ENCODE results near the gene PFKFB3.

The PFKFB3 gene

DNA sequence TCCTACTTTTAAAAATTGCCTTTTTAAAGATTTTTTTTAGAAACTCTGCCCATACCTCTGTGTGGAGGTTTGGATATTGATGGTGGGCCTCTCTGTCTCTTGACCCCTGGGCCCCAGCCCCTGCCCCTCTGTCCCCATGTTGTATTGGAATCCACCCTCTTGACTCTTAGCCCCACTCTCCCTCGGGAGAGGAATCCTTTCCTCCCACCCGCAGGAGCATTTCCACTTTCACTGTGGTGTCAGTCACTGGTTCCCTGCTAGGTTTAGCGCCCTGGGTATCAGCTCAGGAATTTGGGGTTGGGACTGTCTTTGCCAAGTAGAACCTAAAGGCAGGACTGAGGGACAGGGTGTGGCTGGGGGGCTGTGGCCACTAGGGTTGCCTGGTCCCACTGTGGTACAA lies 10.1 kb downstream of the PFKFB3 start:
- Histone ChIP-seq H3K36me3 (ENCODE audit: insufficient read depth, low read length) (peaks cover 68% of the 10 kb centered on the region), H3F3A (ENCODE audit: insufficient read depth, low read length) (no peaks in the 10 kb centered on the region), H3K9ac (ENCODE audit: low read length) (no peak overlapping the region), H3K9me2 (ENCODE audit: low read depth, low read length) (no peaks in the 10 kb centered on the region), H3K4me3 (ENCODE audit: low read depth, low read length, poor library complexity, severe bottlenecking) (no peak overlapping the region), H3K4me2 (ENCODE audit: low read length) (no peak overlapping the region), H2AFZ (ENCODE audit: low read length) (no peak overlapping the region), H3K4me1 (ENCODE audit: insufficient read depth, low read length, severe bottlenecking) (peaks cover 18% of the 10 kb centered on the region), H3K27me3 (ENCODE audit: insufficient read depth, low read length) (no peaks in the 10 kb centered on the region), H3K27ac (ENCODE audit: low read depth, low read length, poor library complexity, severe bottlenecking) (no peak overlapping the region), H3K79me2 (ENCODE audit: insufficient read depth, low read length) (peaks cover 49% of the 10 kb centered on the region), H4K20me1 (ENCODE audit: insufficient read depth, low read length) (no peaks in the 10 kb centered on the region), H3K9me3 (ENCODE audit: low read length) (no peaks in the 10 kb centered on the region)
- no peak for TF ChIP-seq CTCF (IDR thresholded peaks at IDR 0.05; ENCODE audit: low read length)
- TF ChIP-seq EZH2 (IDR thresholded peaks at IDR 0.05; ENCODE audit: borderline replicate concordance, low read length), result no peak

GRCh38 chr10:6213257-6213905 lies 10.6 kb downstream of the PFKFB3 start:
- Histone ChIP-seq H3K36me3 (ENCODE audit: insufficient read depth, low read length) (peaks cover 72% of the 10 kb centered on the region), H3K79me2 (ENCODE audit: insufficient read depth, low read length) (peaks cover 43% of the 10 kb centered on the region), H3K4me3 (ENCODE audit: low read depth, low read length, poor library complexity, severe bottlenecking) (no peak overlapping the region), H3K27me3 (ENCODE audit: insufficient read depth, low read length) (no peaks in the 10 kb centered on the region), H3K4me1 (ENCODE audit: insufficient read depth, low read length, severe bottlenecking) (peaks cover 12% of the 10 kb centered on the region), H3K9me3 (ENCODE audit: low read length) (no peaks in the 10 kb centered on the region), H3K9me2 (ENCODE audit: low read depth, low read length) (no peaks in the 10 kb centered on the region), H3K27ac (ENCODE audit: low read depth, low read length, poor library complexity, severe bottlenecking) (no peak overlapping the region), H3K4me2 (ENCODE audit: low read length) (no peak overlapping the region), H4K20me1 (ENCODE audit: insufficient read depth, low read length) (no peaks in the 10 kb centered on the region), H3K9ac (ENCODE audit: low read length) (no peak overlapping the region), H2AFZ (ENCODE audit: low read length) (no peak overlapping the region), H3F3A (ENCODE audit: insufficient read depth, low read length) (no peaks in the 10 kb centered on the region)
- TF ChIP-seq CTCF (IDR thresholded peaks at IDR 0.05; ENCODE audit: low read length), result no peak
- TF ChIP-seq EZH2 (IDR thresholded peaks at IDR 0.05; ENCODE audit: borderline replicate concordance, low read length), result no peak

GRCh38 chr10:6213908-6214307 lies 11.2 kb downstream of the PFKFB3 start:
- H3K9me3 ChIP-seq (ENCODE audit: low read length), result no peaks in the 10 kb centered on the region
- peaks cover 38% of the 10 kb centered on the region for H3K79me2 ChIP-seq (ENCODE audit: insufficient read depth, low read length)
- no peak overlapping the region for H3K4me2 ChIP-seq (ENCODE audit: low read length)
- H3K27ac ChIP-seq (ENCODE audit: low read depth, low read length, poor library complexity, severe bottlenecking), result no peak overlapping the region
- no peak overlapping the region for H3K9ac ChIP-seq (ENCODE audit: low read length)
- H3K27me3 ChIP-seq (ENCODE audit: insufficient read depth, low read length), result no peaks in the 10 kb centered on the region
- H3K4me3 ChIP-seq (ENCODE audit: low read depth, low read length, poor library complexity, severe bottlenecking), result no peak overlapping the region
- H4K20me1 ChIP-seq (ENCODE audit: insufficient read depth, low read length), result no peaks in the 10 kb centered on the region
- peaks cover 7% of the 10 kb centered on the region for H3K4me1 ChIP-seq (ENCODE audit: insufficient read depth, low read length, severe bottlenecking)
- H3K36me3 ChIP-seq (ENCODE audit: insufficient read depth, low read length), result peaks cover 77% of the 10 kb centered on the region
- H2AFZ ChIP-seq (ENCODE audit: low read length), result no peak overlapping the region
- no peaks in the 10 kb centered on the region for H3F3A ChIP-seq (ENCODE audit: insufficient read depth, low read length)
- no peak for TF ChIP-seq EZH2 (IDR thresholded peaks at IDR 0.05; ENCODE audit: borderline replicate concordance, low read length)
- no peak for TF ChIP-seq CTCF (IDR thresholded peaks at IDR 0.05; ENCODE audit: low read length)
- H3K9me2 ChIP-seq (ENCODE audit: low read depth, low read length), result no peaks in the 10 kb centered on the region
